Endometrium (tissue), 2 donors: ENCODE results near the gene C1QL3.

Source experiments
- FAIRE-seq: peaks from 2 replicates; lab custom pipeline; 2012; peaks lifted over from hg19 to GRCh38; lab: Jason Lieb, UNC
- donor health status: control.
- donor health status: control.

C1QL3 gene

DNA sequence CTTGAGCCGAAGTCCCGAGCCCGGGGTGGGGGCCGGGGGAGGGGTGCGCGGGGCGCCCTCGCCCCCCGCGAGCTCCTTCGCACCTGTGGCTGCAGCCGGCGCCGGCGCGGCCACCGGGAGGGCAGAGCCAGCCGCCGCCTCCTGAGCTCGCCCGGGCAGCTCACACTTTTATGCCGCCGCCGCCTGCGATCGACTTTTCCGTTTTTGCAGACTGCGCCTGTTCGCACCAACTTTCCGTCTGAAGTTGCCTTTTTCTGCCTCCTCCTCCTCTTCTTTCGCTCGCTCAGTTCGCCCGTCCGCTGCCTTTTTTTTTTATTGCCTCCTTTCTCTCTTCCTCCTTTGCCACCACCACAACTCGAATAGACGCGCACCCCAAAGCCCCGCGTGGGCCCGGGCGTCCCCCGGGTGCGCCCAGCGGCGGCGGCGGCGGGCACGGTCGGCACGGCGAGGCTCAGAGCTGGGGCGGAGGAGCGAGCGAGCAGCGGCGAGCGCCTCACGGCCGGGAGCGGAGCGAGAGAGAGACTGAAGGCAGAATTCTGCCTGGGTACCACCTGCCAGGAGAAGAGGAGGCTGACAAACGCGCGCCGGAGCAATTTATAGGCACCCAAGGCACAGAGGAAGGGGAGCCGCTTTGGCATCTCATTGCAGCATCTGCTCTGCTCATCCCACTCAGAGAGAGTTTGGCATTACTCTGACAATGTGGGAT lies at the start of gene C1QL3:
Gene C1QL3 (minus strand): TSS at position 569 of the 706 bp plus-strand sequence. CDS start 814 bp downstream, outside the sequence.
- no peak for FAIRE-seq

DNA sequence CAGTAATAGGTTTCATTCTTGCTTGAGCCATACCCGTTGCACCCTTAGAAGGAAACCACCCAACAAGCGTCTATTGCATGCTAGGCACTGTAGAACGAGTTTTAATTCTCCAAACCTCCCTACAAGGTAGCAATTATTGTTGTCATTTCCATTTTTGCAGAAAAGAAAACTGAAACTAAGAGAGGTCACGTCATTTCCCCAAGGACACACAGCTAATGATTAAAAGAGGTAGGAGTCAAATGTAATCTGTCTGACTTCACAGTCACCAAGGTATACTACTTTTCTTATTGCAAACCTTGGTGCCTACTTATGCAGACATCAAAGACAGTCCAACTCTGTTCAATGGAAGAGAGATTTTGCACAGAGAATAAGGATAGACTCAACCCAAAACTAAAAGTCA lies 49.1 kb upstream of the C1QL3 start:
- FAIRE-seq = no peak

DNA sequence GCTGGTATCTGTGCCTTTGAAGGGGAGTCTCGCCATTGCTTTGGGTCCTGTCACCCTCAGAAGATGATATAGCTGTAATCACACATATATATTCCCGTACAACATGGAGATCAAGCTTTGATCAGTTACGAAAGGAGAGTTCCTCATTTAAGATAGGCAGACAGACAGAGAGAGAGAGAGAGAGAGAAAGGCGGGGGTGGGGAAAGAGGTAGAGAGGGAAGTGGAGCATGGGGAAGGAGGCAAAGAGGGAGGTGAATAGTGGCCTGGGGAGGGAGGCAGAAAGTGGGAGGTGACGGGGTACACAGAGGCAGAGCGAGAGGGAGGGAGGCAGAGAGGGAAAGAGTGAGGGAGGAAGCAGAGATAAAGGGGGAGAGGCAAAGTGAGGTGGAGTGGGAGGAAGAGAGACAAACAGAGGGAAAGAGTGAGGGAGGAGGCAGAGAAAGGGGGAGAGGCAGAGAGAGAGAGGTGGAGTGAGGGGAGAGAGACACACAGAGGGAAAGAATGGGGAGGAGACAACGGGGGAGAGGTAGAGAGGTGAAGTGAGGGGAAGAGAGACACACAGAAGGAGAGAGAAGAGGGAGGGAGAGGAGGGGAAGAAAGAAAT lies 44.6 kb upstream of the C1QL3 start:
- FAIRE-seq = no peak

DNA sequence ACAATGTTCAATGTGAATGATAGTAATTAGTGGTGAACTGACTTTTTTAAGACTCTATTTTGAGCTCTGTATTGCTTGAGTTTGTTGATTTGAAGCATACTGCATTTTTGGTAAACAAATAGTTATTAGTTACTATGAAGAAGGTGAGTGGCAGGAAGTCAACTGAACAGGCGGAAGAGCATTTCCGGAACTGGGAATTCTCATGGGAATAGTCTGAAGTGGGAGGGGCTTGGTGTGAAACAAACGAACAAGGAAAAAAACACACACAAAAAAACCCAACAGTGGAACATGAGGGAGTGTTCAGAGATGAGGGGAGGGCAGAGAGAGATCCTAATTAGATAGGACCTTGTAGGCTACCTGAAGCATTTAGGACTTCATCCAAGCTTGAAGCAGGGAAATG lies 43.9 kb upstream of the C1QL3 start:
- FAIRE-seq = no peak

DNA sequence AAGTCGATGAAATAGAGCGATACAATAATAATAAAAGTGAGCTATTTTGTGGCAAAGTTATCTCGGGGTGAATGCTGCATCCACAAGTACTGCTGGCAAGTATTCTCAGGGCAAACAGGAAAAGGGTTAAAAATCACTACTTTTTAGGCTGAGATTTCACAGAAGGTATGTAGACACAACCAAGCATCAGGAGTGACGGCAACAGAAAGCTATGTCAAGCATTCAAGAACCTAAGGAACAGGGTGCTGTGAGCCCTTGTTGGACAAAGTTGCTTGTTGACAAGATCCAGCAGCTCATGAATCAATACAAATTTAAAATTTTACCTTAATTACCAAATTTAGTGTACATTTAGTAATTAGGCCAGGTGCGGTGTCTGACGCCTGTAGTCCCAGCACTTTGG lies 41.2 kb upstream of the C1QL3 start:
- FAIRE-seq = no peak

DNA sequence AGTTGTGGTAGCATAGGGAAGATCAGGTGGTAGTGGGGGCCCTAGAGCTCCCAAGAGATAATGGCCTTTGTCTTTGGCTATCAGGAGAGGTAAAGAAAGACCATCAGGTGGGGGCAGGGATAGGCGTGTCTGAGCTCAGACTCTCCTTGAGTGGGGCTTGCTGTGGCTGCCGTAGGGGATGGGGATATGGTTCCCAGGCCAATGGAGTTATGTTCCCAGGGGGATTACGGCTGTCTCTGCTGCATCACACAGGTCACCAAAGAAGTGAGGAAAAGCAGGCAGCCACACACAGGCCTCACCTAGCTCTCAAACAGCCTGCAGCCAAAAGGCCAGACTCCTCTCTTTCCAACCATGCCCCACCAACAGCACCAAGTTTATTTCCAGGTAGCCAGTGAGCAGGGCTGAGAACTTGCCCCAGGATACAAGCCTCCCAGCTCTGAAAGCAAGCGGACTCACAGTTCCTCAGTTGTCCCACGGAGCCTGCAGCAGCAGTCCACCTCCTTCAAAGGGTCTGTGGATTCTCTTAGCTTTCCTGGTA lies 37.6 kb upstream of the C1QL3 start:
- FAIRE-seq = no peak

DNA sequence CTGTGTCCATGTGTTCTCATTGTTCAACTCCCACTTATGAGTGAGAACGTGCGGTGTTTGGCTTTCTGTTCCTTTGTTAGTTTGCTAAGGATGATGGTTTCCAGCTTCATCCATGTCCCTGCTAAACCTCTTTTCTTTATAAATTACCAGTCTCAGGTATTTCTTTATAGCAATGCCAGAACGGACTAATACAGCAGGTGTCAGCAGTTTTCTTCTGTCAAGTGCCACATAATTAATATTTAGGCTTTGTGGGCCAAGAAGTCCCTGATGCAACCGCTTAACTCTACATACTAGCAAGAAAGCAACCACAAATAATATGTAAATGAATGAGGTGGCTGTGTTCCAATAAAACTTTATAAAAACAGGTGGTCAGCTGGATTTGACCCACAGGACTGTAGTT lies 26.3 kb upstream of the C1QL3 start:
- no peak for FAIRE-seq

DNA sequence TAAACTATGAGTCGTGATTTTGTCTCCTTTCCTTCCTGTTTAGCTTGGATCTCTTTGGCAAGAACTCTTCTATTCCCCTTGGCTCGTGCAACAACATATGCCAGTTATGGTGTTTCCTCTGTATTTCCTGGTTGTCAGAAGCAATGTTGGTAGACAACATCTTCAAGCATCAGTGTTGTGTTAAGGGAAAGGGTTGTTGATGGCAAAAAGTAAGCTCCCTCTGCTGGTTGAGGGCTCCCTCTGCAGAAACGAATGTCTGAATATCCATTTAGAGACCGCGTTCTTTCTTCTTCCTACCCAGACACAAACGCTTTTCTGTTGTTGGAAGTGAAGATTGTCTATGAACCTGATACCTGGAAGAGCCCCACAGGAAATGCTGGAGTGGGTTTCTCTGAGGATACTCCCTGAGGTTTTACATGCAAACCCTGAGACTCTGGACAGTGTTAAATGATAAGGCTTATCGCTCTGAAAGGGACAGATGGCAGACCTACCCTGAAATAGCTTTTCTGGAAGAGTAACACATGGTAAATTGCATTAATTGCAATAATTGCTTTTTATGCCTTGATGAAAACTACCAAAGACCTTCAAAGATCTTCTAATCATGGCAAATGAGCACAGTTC lies 23.5 kb upstream of the C1QL3 start:
- no peak for FAIRE-seq

DNA sequence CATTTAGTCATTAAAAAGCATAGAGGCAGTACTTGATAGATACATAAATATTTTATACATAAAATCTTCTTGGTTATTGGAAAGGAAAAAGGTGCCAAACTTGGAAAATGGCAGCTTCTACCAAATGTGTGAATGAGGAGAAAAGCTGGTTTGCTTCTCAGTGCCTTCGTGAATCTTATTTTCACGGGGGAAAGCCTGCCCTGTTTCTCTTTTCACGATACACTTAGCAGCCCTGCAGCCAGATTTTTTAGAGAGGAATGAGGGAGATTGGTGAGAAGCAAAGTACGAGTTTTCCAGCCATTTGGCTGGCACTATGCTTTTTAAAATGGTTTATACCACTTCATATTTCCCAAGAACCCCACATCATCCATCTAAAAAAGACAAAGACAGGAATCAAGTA lies 22.9 kb upstream of the C1QL3 start:
- FAIRE-seq = no peak

DNA sequence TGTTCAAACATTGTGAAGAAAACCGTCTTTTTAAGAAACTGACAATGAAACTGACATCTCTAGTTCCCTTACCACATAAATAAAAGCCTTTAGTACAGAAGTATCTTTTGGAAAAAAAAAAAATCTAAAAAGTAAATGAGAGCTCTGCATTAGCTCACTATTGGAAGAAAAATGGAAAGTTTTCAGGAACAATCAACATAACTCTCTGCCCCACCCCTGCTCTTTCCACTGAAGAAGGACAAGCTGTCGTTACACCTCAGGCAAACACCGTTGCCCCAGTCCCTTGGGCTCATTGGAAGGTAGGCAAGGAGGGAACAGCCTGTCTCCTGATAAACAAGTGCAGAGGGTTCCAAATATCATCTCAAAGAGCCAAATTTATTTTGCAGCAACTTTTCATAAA lies 22.4 kb upstream of the C1QL3 start:
- no peak for FAIRE-seq

DNA sequence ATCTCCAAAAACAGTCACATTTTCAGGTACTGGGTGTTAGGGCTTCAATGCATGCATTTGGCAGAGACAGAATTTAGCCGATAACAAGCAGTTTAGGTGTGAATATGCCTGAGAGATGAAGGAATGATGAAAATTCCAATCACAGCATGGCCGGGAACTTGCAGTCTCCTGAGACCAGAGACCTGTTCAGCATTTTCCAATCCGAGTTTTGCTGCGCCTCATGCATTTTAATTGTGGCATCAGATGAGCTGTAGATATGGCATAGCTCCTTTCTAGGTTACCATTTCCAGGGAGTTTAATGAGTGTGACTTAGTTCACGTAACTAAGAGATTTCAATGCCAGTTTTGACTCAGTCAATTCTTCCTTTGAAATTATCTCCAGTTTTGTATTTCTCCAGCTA lies 14.5 kb upstream of the C1QL3 start:
- FAIRE-seq = no peak

DNA sequence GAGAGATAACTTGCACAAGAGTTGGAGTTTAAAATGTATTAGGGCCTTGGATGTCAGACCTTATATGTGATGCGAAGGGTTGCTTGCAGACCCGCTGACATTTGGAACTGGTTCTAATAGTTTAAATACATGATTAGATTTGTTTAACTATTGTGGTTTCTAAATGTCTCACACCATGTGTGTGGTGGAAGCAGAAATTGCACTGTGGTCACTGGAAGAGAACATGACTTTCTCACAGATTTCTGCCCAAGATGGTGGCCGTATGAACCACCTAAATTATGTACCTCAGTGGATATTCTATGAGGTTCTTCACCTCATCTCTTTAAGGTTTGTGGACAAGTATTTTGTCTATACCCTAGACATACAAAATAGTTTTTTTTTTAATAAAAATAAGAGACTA lies 8.2 kb upstream of the C1QL3 start:
- FAIRE-seq = no peak

DNA sequence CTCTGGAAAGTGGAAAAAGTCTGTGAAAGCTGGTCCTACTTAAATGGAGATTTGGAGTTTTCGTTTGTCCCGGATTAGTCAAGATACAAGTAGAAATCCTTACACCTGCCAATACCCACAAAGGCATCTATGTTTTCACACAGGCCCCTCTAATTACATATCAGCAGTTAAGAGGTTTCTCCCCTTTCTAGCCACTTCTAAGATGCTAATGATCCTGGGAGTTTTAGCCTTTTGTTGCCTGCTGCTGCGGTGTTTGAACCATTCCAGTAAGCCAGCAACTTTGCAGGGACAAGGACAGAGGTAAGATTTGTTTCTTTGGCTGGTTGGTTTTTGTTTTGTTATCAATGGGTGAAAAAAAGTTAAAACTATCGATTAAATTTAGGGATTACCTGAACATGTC lies 5.8 kb upstream of the C1QL3 start:
- FAIRE-seq = no peak

DNA sequence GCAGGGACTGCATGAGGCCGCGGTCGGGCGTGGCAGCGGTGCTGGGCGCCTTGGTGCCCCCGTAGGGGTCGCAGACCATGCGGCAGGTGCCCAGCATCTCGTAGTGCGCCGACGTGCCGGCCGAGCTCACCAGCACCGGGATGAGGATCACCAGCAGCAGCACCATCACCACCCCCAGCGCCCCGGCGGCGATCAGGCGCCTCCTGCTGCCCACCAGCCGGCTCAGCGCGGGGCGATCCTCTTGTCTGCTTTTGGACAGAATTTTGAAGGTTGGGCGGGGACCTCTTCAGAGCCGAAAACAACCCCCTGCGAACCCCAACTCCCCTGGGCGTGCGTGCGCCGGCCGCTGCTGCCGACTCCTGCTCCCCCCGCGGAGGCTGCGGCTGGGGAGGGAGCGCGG lies 779 bp downstream of the C1QL3 start:
- FAIRE-seq = no peak

DNA sequence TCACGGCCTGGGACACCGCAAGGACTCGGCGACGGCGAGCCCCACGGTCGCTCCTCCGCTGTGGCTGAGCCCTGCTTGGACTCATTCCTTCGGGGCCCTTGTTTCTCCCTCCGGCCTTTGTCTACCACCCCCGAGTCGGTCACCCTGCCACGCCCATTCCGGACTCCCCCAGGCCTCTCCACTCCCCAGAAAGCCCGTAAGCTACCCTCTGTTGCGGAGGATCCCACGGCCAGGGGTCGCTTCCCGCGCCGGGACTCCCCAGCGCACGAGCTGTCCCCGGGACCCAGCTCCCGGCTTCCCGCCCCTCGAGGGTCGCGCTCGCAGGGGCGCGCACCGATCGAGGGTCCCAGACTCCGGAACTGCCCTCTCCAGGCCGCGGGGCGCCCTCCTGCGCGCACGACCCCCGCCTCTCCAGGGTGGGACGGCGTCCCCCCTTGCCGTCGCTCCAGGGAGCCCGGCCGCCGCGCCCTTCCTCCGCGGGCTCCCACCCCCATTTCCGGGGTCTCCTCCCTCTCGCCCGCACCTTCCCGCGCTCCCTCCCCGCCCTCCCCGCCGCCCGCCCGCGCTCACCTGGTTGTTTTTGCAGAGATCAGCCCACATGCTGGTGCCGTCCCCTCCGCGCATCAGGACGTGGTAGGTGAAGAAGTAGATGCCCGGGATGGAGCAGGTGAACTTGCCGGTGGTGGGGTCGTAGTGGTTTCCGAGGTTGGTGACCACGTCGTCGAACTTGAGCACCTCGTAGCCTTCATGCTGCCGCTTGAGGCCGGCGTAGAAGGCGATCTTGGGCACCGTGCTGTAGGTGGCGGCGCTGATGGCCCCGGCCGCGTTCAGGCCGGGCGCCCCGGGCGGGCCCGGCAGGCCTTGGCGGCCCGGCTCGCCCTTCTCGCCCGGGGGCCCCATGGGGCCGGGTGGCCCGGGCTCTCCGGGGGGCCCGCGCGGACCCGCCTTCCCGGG lies 1.5 kb downstream of the C1QL3 start:
- no peak for FAIRE-seq

DNA sequence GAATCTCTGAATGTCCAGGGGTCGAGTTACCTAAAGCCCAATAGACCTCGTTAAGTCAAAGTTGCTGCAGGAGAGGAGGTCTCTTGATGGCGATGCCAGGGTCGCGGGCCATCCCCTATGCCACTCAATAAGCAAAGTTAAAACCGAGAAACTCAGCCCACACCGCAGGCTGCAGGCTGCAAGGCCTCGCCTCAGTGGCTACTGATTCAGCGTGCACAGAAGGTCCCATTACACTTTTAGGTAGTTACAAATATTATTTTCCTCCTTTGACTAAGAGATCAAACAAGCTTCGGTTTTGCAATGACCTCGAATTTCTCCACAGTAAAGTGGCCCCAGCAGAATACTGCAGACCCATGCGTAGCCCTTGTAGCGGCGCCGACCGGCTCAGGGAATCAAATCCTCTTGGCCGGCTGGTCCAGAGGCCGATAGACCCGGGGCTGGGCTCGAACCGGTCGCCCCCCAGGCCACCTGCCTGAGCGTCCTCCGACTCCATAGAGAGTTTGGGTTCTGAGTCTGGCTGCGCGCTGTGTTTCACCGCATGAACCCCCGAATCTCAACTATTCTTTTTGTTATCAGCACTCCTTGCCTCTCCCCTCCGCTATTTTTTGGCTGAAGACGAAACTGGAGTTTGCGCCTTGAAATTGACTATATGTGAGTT lies 2.3 kb downstream of the C1QL3 start:
- no peak for FAIRE-seq

DNA sequence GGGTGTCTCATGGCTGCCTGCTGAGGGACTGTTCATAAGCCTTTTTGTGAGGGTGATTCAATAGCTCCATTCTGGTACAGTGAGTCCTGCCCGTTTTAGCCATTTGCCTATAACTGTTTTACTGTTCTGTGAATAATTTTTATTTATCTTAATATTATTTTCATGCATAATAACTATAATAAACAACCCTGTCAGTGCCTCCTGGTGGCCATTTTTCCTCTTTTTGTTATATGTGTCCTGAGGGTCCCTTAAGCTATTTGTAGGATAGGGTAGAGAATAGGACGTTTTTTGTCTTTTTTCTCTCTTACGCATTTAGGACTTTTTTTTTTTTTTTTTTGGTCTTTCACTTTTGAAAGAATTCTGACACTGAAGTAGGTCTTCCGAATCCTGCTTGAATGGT lies 2.9 kb downstream of the C1QL3 start:
- no peak for FAIRE-seq

DNA sequence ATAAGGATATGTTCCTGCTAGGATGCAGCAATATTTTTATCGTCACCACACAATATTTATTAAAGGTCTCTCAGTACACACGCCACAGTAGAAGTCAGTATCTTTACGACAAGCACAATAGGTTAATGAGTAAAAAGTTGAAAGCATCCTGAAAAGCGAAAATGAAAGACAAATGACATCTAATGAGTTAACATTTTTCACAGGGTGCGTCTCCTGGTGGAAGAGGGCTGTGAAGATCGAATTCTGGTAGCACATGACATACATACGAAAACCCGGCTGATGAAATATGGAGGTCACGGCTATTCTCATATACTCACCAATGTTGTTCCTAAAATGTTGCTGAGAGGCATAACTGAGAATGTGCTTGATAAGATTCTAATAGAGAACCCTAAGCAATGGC lies 10.8 kb downstream of the C1QL3 start:
- no peak for FAIRE-seq

DNA sequence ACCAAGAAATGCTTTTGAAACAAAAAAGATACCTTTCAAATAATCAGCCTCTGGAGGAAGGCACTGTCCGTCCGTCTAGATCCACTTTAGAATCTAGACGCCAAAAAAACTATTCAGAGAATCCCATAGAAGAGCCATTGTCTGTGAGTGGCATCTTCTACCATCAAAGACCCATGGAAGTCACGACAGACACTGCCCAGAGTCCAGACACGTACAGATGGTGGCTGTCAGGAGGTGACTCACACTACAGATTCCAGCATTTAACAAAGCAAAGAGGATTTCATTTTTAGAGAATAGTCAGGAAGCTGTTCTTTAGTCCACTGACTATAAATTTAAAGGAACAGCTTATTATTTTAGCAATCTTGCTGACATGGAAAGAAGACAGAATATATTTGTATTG lies 11.7 kb downstream of the C1QL3 start:
- no peak for FAIRE-seq

DNA sequence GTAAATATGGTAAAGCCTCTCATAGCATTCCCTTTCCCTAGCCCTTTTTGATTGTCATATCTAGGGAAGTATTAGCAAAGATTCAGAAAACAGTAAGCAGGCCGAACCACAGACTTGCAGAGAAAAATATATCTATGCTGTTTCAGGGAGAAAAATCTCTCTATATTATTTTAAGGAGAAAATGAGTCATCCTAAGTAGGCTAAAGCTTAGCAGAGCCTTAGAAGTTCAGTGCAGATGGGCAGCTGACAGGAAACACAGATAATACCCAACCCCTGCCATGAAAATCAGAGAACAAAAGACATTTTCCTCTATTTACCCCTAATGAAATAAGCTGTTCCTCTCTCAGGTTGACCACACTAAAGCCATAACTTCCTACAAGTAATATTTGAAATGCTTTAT lies 16.5 kb downstream of the C1QL3 start:
- no peak for FAIRE-seq

DNA sequence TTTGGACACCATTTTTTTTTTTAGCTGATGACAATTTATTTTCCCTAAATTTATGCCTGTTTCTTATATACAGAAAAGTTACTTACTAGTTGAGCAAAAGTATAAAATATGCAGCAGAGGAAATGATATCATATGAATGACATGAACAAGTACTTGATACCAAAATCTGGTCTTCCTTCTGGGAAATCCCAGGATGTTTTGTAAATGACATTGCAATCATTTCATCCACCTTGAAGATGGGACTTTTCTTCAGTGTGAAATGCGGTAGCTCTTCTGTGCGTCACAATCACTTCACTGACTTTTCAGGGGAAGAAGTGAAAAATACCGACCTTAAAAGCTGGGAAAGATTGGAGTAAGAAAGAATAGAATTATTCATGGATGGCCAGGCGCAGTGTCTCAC lies 23.8 kb downstream of the C1QL3 start:
- FAIRE-seq = no peak
